Measurements from ENCODE around the gene LRGUK. TPM values are rescaled to one million over a fixed set of nuclear protein-coding genes. Genes with fewer than 3 reads are reported as not detected.

The LRGUK gene
- total and polyA plus RNA-seq, 10 donors, result 0.26 to 1.8 (median 1.2) TPM; not detected in 1

- Histone ChIP-seq H3K4me3 (no peak overlapping the region), H3K4me1 (no peaks in the 10 kb centered on the region), H3K27ac (no peak overlapping the region), H3K9me3 (peaks cover 0 to 8% (median 0%) of the 10 kb centered on the region in 8 donors), H3K36me3 (no peaks in the 10 kb centered on the region), H3K27me3 (replicated peaks in 1 of 7) (no peaks in the 10 kb centered on the region)
- no peak for DNase-seq
- no peak for TF ChIP-seq CTCF (IDR thresholded peaks at IDR 0.05 in 8 of 11, conservative IDR thresholded peaks at IDR 0.05 in 3 of 11)
- no peak for TF ChIP-seq POLR2AphosphoS5 (IDR thresholded peaks at IDR 0.05)
- no peak for TF ChIP-seq POLR2A (IDR thresholded peaks at IDR 0.05)
- WGBS, 5 donors, result 88 to 92% (median 89%) methylated on average over 3 of the region's 3 CpGs
- intact Hi-C loops (cut with DNase I; ENCODE audit: low total_unique reads), result no loop called here
Measured at GRCh38 chr7:134254311-134254710, 127.2 kb downstream of the LRGUK start.

DNA sequence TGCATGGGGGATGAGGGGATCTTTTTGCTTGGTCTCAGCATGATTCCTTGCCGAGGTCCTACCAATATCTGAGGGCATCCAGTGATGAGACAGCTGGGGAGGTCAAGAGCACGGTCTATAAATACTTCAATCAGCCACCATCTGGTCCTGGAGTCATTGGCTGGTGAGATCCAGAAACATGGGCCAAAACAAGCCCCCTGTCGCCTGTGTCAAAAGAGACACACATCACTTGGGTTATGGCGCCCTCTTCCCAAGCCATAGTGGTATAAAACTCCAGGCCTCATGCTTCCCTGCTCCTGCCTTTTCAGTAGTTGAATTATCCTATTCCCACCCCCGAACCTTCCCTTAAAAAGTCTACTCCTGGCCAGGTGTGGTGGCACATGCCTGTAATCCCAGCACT, 128.7 kb downstream of the LRGUK start:
- H3K27ac ChIP-seq, result no peak overlapping the region
- no peak for DNase-seq
- no peaks in the 10 kb centered on the region for H3K36me3 ChIP-seq
- H3K4me3 ChIP-seq, result no peak overlapping the region
- H3K27me3 ChIP-seq (replicated peaks in 1 of 7), result no peaks in the 10 kb centered on the region
- intact Hi-C loops (cut with DNase I; ENCODE audit: low total_unique reads), result no loop called here
- TF ChIP-seq POLR2AphosphoS5 (IDR thresholded peaks at IDR 0.05) (no peak), POLR2A (IDR thresholded peaks at IDR 0.05) (no peak), CTCF (IDR thresholded peaks at IDR 0.05 in 8 of 11, conservative IDR thresholded peaks at IDR 0.05 in 3 of 11) (no peak)
- 77 to 91% (median 81%) methylated on average over 3 to 5 of the region's 5 CpGs for WGBS, 5 donors
- no peaks in the 10 kb centered on the region for H3K4me1 ChIP-seq
- peaks cover 0 to 8% (median 0%) of the 10 kb centered on the region in 8 donors for H3K9me3 ChIP-seq

DNA sequence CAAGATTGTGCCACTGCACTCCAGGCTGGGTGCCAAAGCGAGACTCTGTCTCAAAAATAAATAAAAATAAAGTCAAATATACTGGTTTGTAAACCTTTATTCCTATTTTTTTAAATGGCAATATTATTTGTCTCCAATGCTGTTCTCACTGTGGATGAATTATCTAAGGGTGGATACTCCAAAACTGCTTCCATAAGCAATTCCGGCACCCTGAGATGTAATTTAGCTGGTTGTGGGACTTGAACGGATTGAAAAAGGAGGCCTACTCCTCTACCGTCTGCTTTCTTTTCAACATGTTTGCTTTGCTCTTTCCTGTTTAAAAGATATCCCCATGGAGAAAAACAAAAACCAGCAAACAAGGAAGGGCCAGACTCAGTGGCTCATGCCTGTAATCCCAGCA, 135.2 kb downstream of the LRGUK start:
- Histone ChIP-seq H3K27ac (no peak overlapping the region), H3K4me1 (no peaks in the 10 kb centered on the region), H3K27me3 (replicated peaks in 1 of 7) (no peaks in the 10 kb centered on the region), H3K4me3 (no peak overlapping the region), H3K9me3 (peaks cover 0 to 21% (median 12%) of the 10 kb centered on the region in 8 donors), H3K36me3 (no peaks in the 10 kb centered on the region)
- 90 to 97% (median 92%) methylated on average over 4 of the region's 4 CpGs for WGBS, 5 donors
- no peak for DNase-seq
- TF ChIP-seq POLR2A (IDR thresholded peaks at IDR 0.05) (no peak), CTCF (IDR thresholded peaks at IDR 0.05 in 8 of 11, conservative IDR thresholded peaks at IDR 0.05 in 3 of 11) (no peak), POLR2AphosphoS5 (IDR thresholded peaks at IDR 0.05) (no peak)
- intact Hi-C loops (cut with DNase I; ENCODE audit: low total_unique reads), result no loop called here

DNA sequence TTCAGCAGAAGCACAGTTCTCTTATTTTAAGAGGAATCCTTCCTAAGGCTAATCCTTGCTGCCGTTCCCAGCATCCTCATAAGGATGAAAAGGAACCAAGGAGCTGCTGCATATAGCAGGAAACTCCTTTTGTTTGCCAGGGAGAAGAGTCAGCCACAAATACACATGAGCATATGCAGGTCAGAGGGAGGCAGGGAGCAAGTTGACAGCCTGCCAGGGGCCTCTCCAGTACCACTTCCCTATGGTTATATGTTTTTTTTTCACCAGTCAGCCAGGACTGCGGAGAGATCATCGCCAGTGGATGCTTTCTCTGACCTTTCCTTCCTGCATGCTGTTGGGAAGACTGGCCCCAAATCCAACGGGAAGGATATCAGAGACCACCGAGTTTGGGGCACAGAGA, 149.8 kb downstream of the LRGUK start:
- 38 to 53% (median 45%) methylated on average over 5 of the region's 5 CpGs for WGBS, 5 donors
- no peaks in the 10 kb centered on the region for H3K9me3 ChIP-seq
- peaks cover 0 to 3% (median 0%) of the 10 kb centered on the region in 7 donors for H3K27me3 ChIP-seq (replicated peaks in 1 of 7)
- TF ChIP-seq POLR2A (IDR thresholded peaks at IDR 0.05), result no peak
- TF ChIP-seq CTCF (IDR thresholded peaks at IDR 0.05 in 8 of 11, conservative IDR thresholded peaks at IDR 0.05 in 3 of 11), result no peak
- no peak for TF ChIP-seq POLR2AphosphoS5 (IDR thresholded peaks at IDR 0.05)
- no peak overlapping the region for H3K27ac ChIP-seq
- no peaks in the 10 kb centered on the region for H3K36me3 ChIP-seq
- H3K4me3 ChIP-seq, result no peak overlapping the region
- intact Hi-C loops (cut with DNase I; ENCODE audit: low total_unique reads), result no loop called here
- H3K4me1 ChIP-seq, result no peaks in the 10 kb centered on the region
- DNase-seq, result no peak

Data from spleen (tissue), 11 donors.